Measurements from ENCODE around the gene TMEM132A. TPM values are rescaled to one million over a fixed set of nuclear protein-coding genes. Genes with fewer than 3 reads are reported as not detected.

Gene TMEM132A
- total RNA-seq, 1 experiment from 2014 or later, result 114 TPM

GRCh38 chr11:60978546-60979380 is 54.5 kb downstream of the TMEM132A start:
- Mint-ChIP-seq H3K4me3 (no peak overlapping the region), H3K27ac (no peak overlapping the region), H3K36me3 (no peaks in the 10 kb centered on the region), H3K9me3 (no peaks in the 10 kb centered on the region), H3K4me1 (no peaks in the 10 kb centered on the region), H3K27me3 (ENCODE audit: low read depth) (no peaks in the 10 kb centered on the region; the same call in 1 of the 2 replicates)
- CTCF ChIA-PET, result interaction anchor here (0.7 kb wide), 1 partner anchor 132 kb away, joined by 3 read pairs; no protein-coding TSS in a partner anchor
- DNase-seq (ENCODE audit: low spot score) (no peak), ATAC-seq (no peak)
- no peak for TF ChIP-seq NFYB (CRISPR knock-in tag; conservative IDR thresholded peaks at IDR 0.05; ENCODE audit: low read depth)
- no peak for TF ChIP-seq NR3C1 (CRISPR knock-in tag; conservative IDR thresholded peaks at IDR 0.05; ENCODE audit: low read depth)
- no peak for TF ChIP-seq ATF1 (CRISPR knock-in tag; IDR thresholded peaks at IDR 0.05)
- no peak for TF ChIP-seq USF1 (CRISPR knock-in tag; IDR thresholded peaks at IDR 0.05)
- no peak for TF ChIP-seq MAX (CRISPR knock-in tag; IDR thresholded peaks at IDR 0.05)
- TF ChIP-seq USF2 (CRISPR knock-in tag; IDR thresholded peaks at IDR 0.05), result no peak
- TF ChIP-seq CTCF (IDR thresholded peaks at IDR 0.05), result no peak
- TF ChIP-seq JAZF1 (CRISPR knock-in tag; IDR thresholded peaks at IDR 0.05), result no peak
- no peak for TF ChIP-seq MYBL2 (CRISPR knock-in tag; IDR thresholded peaks at IDR 0.05)
- no peak for TF ChIP-seq E2F1 (CRISPR knock-in tag; IDR thresholded peaks at IDR 0.05)
- TF ChIP-seq TEAD1 (CRISPR knock-in tag; IDR thresholded peaks at IDR 0.05), result no peak
- no peak for TF ChIP-seq GRHL2 (CRISPR knock-in tag; IDR thresholded peaks at IDR 0.05; ENCODE audit: insufficient replicate concordance, severe bottlenecking)
- POLR2A ChIA-PET, result no interaction called here

- Mint-ChIP-seq H3K9me3 (no peaks in the 10 kb centered on the region), H3K27me3 (ENCODE audit: low read depth) (no peaks in the 10 kb centered on the region; the same call in 1 of the 2 replicates), H3K4me3 (no peak overlapping the region), H3K4me1 (no peaks in the 10 kb centered on the region), H3K36me3 (no peaks in the 10 kb centered on the region), H3K27ac (no peak overlapping the region)
- CTCF ChIA-PET, result interaction anchor here (0.6 kb wide), 1 partner anchor 111 kb away, joined by 5 read pairs; no protein-coding TSS in a partner anchor
- POLR2A ChIA-PET, result no interaction called here
- TF ChIP-seq ATF6 (CRISPR knock-in tag; IDR thresholded peaks at IDR 0.05), result no peak
- TF ChIP-seq SMAD4 (CRISPR knock-in tag; IDR thresholded peaks at IDR 0.05), result no peak
- no peak for TF ChIP-seq ZNF232 (CRISPR knock-in tag; IDR thresholded peaks at IDR 0.05)
- no peak for TF ChIP-seq KAT7 (CRISPR knock-in tag; IDR thresholded peaks at IDR 0.05; ENCODE audit: borderline replicate concordance)
- no peak for TF ChIP-seq NFE2L1 (CRISPR knock-in tag; IDR thresholded peaks at IDR 0.05)
- no peak for TF ChIP-seq TEAD1 (CRISPR knock-in tag; IDR thresholded peaks at IDR 0.05)
- no peak for TF ChIP-seq HMGA2 (CRISPR knock-in tag; IDR thresholded peaks at IDR 0.05)
- no peak for TF ChIP-seq ZMAT4 (CRISPR knock-in tag; IDR thresholded peaks at IDR 0.05)
- TF ChIP-seq ZNF532 (CRISPR knock-in tag; IDR thresholded peaks at IDR 0.05; ENCODE audit: borderline replicate concordance), result no peak
- no peak for ATAC-seq
- DNase-seq (ENCODE audit: low spot score), result no peak
These were observed 57.3 kb downstream of the TMEM132A start for GRCh38 chr11:60981515-60981914.
